Measurements from ENCODE around the gene ID3.

GRCh38 chr1:23546897-23547584 lies 12.3 kb downstream of the ID3 start:
- no peak for TF ChIP-seq MAX (IDR thresholded peaks at IDR 0.05; ENCODE audit: low read depth, low read length)
- TF ChIP-seq, protein P1, sequence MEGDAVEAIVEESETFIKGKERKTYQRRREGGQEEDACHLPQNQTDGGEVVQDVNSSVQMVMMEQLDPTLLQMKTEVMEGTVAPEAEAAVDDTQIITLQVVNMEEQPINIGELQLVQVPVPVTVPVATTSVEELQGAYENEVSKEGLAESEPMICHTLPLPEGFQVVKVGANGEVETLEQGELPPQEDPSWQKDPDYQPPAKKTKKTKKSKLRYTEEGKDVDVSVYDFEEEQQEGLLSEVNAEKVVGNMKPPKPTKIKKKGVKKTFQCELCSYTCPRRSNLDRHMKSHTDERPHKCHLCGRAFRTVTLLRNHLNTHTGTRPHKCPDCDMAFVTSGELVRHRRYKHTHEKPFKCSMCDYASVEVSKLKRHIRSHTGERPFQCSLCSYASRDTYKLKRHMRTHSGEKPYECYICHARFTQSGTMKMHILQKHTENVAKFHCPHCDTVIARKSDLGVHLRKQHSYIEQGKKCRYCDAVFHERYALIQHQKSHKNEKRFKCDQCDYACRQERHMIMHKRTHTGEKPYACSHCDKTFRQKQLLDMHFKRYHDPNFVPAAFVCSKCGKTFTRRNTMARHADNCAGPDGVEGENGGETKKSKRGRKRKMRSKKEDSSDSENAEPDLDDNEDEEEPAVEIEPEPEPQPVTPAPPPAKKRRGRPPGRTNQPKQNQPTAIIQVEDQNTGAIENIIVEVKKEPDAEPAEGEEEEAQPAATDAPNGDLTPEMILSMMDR (IDR thresholded peaks at IDR 0.05; ENCODE audit: low read depth, low read length) = no peak

Data from NB4 (cell line).